Endothelial cell (in vitro differentiated cells): ENCODE data around the gene TENM4. TPM values are rescaled to one million over a fixed set of nuclear protein-coding genes. Genes with fewer than 3 reads are reported as not detected.

Experiments used
- DNase-seq: peaks from one replicate; pipeline ENCODE4 v3.0.0; 2021; ENCODE audit warnings: low spot score
- H3K27ac Mint-ChIP-seq: one replicate; pipeline ENCODE4 v1.8.0; 2021; ENCODE audit warnings: mixed read lengths, inconsistent platforms; ENCODE audit not compliant: unreplicated experiment
- H3K27me3 Mint-ChIP-seq: one replicate; pipeline ENCODE4 v1.8.0; 2021; ENCODE audit warnings: mild to moderate bottlenecking, moderate library complexity, mixed read lengths, inconsistent platforms; ENCODE audit not compliant: unreplicated experiment
- H3K36me3 Mint-ChIP-seq: one replicate; pipeline ENCODE4 v1.8.0; 2021; ENCODE audit warnings: mild to moderate bottlenecking, low read depth, mixed read lengths, inconsistent platforms; ENCODE audit not compliant: unreplicated experiment
- H3K4me1 Mint-ChIP-seq: one replicate; pipeline ENCODE4 v1.8.0; 2021; ENCODE audit warnings: mild to moderate bottlenecking, mixed read lengths, inconsistent platforms; ENCODE audit not compliant: unreplicated experiment
- H3K4me3 Mint-ChIP-seq: one replicate; pipeline ENCODE4 v1.8.0; 2021; ENCODE audit warnings: mild to moderate bottlenecking, mixed read lengths, inconsistent platforms; ENCODE audit not compliant: unreplicated experiment
- H3K9me3 Mint-ChIP-seq: one replicate; pipeline ENCODE4 v1.8.0; 2021; ENCODE audit warnings: mixed read lengths, inconsistent platforms; ENCODE audit not compliant: unreplicated experiment
- total RNA-seq: library from RNA; stranded (reverse); fragmentation: NEBNext Ultra II Directional; extraction: Animal tissue kit (Norgen Biotek cat#: 25700); gene quantifications from one replicate; pipeline ENCODE4 v1.2.1, GENCODE V29; 2021; ENCODE audit not compliant: unreplicated experiment
- TF ChIP-seq, protein P1 (sequence below): fragments of 200-600 bp; sonication (generic); IDR thresholded peaks from one replicate; pipeline ENCODE4 v1.5.0; 2021; ENCODE audit warnings: antibody characterized with exemption; ENCODE audit not compliant: unreplicated experiment

Gene TENM4
- total RNA-seq, 1 donor from 2014 or later: 1.8 TPM

- Mint-ChIP-seq H3K27me3 (no peaks in the 10 kb centered on the region), H3K27ac (no peak overlapping the region), H3K36me3 (no peaks in the 10 kb centered on the region), H3K9me3 (no peaks in the 10 kb centered on the region), H3K4me1 (no peaks in the 10 kb centered on the region), H3K4me3 (no peak overlapping the region)
- TF ChIP-seq, protein P1, sequence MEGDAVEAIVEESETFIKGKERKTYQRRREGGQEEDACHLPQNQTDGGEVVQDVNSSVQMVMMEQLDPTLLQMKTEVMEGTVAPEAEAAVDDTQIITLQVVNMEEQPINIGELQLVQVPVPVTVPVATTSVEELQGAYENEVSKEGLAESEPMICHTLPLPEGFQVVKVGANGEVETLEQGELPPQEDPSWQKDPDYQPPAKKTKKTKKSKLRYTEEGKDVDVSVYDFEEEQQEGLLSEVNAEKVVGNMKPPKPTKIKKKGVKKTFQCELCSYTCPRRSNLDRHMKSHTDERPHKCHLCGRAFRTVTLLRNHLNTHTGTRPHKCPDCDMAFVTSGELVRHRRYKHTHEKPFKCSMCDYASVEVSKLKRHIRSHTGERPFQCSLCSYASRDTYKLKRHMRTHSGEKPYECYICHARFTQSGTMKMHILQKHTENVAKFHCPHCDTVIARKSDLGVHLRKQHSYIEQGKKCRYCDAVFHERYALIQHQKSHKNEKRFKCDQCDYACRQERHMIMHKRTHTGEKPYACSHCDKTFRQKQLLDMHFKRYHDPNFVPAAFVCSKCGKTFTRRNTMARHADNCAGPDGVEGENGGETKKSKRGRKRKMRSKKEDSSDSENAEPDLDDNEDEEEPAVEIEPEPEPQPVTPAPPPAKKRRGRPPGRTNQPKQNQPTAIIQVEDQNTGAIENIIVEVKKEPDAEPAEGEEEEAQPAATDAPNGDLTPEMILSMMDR: no peak
- DNase-seq: no peak
Observed at GRCh38 chr11:78773492-78773891, 667.3 kb downstream of the TENM4 start.

GRCh38 chr11:78773077-78773476 lies 667.8 kb downstream of the TENM4 start:
- TF ChIP-seq, protein P1: no peak
- H3K4me1 Mint-ChIP-seq: no peaks in the 10 kb centered on the region
- DNase-seq: no peak
- H3K27me3 Mint-ChIP-seq: no peaks in the 10 kb centered on the region
- no peaks in the 10 kb centered on the region for H3K9me3 Mint-ChIP-seq
- H3K27ac Mint-ChIP-seq: no peak overlapping the region
- no peak overlapping the region for H3K4me3 Mint-ChIP-seq
- H3K36me3 Mint-ChIP-seq: no peaks in the 10 kb centered on the region

- Mint-ChIP-seq H3K27me3 (no peaks in the 10 kb centered on the region), H3K36me3 (no peaks in the 10 kb centered on the region), H3K9me3 (no peaks in the 10 kb centered on the region), H3K27ac (no peak overlapping the region), H3K4me1 (no peaks in the 10 kb centered on the region), H3K4me3 (no peak overlapping the region)
- DNase-seq: no peak
- TF ChIP-seq, protein P1: no peak
Observed at GRCh38 chr11:78772186-78772585, 668.6 kb downstream of the TENM4 start.

GRCh38 chr11:78770931-78771330 lies 669.9 kb downstream of the TENM4 start:
- H3K9me3 Mint-ChIP-seq: no peaks in the 10 kb centered on the region
- DNase-seq: no peak
- no peaks in the 10 kb centered on the region for H3K36me3 Mint-ChIP-seq
- TF ChIP-seq, protein P1: no peak
- peaks cover 1% of the 10 kb centered on the region for H3K27me3 Mint-ChIP-seq
- no peak overlapping the region for H3K27ac Mint-ChIP-seq
- H3K4me1 Mint-ChIP-seq: no peaks in the 10 kb centered on the region
- H3K4me3 Mint-ChIP-seq: no peak overlapping the region

GRCh38 chr11:78768971-78769370 lies 671.9 kb downstream of the TENM4 start:
- H3K9me3 Mint-ChIP-seq: no peaks in the 10 kb centered on the region
- no peaks in the 10 kb centered on the region for H3K36me3 Mint-ChIP-seq
- DNase-seq: no peak
- H3K4me1 Mint-ChIP-seq: no peaks in the 10 kb centered on the region
- TF ChIP-seq, protein P1: no peak
- H3K27me3 Mint-ChIP-seq: peaks cover 1% of the 10 kb centered on the region
- H3K27ac Mint-ChIP-seq: no peak overlapping the region
- H3K4me3 Mint-ChIP-seq: no peak overlapping the region
